ENCODE data around the gene CHD9NB. TPM values are rescaled to one million over a fixed set of nuclear protein-coding genes. Genes with fewer than 3 reads are reported as not detected.

The CHD9NB gene
- total and polyA plus RNA-seq, 9 of the 15 experiments (the other 6 are each of a cell fraction or from before 2014, with no cell fraction given), result 0.06 to 0.10 (median 0.07) TPM; not detected in 6

DNA sequence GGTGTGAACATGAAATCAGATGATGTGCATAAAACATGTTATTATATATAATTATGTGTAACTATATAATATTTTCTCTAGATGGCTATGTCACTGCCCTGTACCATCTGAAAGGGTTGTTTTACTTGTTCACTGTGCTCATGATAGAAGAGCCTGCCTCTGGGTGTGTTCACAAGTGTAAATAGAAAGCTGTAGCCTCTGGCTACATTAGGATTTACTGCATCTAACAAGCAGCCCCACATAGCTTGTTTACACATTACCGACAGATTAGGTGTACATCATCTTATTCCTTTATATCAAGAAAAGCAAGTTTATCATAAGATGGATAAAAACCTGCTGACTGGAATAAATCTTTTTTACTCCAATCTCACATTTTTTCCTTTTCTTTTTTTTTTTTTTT, 48.2 kb upstream of the CHD9NB start:
- no peaks in the 10 kb centered on the region for H3K27me3 ChIP-seq (ENCODE audit: control insufficient read depth in 2 of 2, insufficient read depth in 2 of 2, low read length in 2 of 2)
- H3K9me1 ChIP-seq (ENCODE audit: control insufficient read depth, insufficient read depth, low read length), result no peaks in the 10 kb centered on the region
- no peak overlapping the region for H3K4me2 ChIP-seq (ENCODE audit: insufficient read depth, low read length)
- WGBS (ENCODE audit: insufficient coverage, low coverage, missing lambda C conversion rate), result 94% methylated on average over 1 of the region's 1 CpG
- no peak overlapping the region for H2AFZ ChIP-seq (ENCODE audit: low read depth, low read length)
- no peaks in the 10 kb centered on the region; the same call in 1 of the 2 replicates for H4K20me1 ChIP-seq (replicated peaks; ENCODE audit: control insufficient read depth, insufficient read depth, low read length)
- peaks cover 76% of the 10 kb centered on the region for H3K79me2 ChIP-seq (ENCODE audit: control insufficient read depth, insufficient read depth, low read length)
- TF ChIP-seq FOXK2 (conservative IDR thresholded peaks at IDR 0.05 in 1 of 2, IDR thresholded peaks at IDR 0.05 in 1 of 2; ENCODE audit: low read depth in 2 of 2), result no peak
- TF ChIP-seq ZNF316 (IDR thresholded peaks at IDR 0.05), result peak; percentile 48; the same call in 1 of the 2 replicates
- in situ Hi-C loops (cut with MboI) (no loop called here), intact Hi-C loops (cut with micrococcal nuclease) (no loop called here)
- ChIA-PET POLR2A (interaction anchor here (3.0 kb wide), 1 partner anchor 12 kb away, joined by 12 read pairs; no protein-coding TSS in a partner anchor), CTCF (ENCODE audit: low intra/inter-chr PET ratio) (no interaction called here)
- H3K27ac ChIP-seq (ENCODE audit: extremely low read depth, low read depth, low read length), result no peak overlapping the region
- no peak overlapping the region for H3K9ac ChIP-seq (ENCODE audit: insufficient read depth in 1 of 2, low read depth in 2 of 2, low read length in 2 of 2)
- no peaks in the 10 kb centered on the region for H3K9me3 ChIP-seq (replicated peaks; ENCODE audit: control insufficient read depth, insufficient read depth, low read depth, low read length)
- H3K36me3 ChIP-seq (ENCODE audit: control insufficient read depth, insufficient read depth, low read length), result peaks cover 14% of the 10 kb centered on the region
- DNase-seq (ENCODE audit: extremely low read depth in 1 of 4, low spot score in 3 of 4), result no peak
- no peak for ATAC-seq
- H3K4me3 ChIP-seq, result no peak overlapping the region
- H3K4me1 ChIP-seq (replicated peaks in 1 of 2; ENCODE audit: control insufficient read depth in 2 of 2, insufficient read depth in 2 of 2, low read length in 2 of 2), result peaks cover 20 to 26% of the 10 kb centered on the region in 2 experiments
- FAIRE-seq, result no peak
- no TSS peak for BruUV-seq (replicated peaks)

DNA sequence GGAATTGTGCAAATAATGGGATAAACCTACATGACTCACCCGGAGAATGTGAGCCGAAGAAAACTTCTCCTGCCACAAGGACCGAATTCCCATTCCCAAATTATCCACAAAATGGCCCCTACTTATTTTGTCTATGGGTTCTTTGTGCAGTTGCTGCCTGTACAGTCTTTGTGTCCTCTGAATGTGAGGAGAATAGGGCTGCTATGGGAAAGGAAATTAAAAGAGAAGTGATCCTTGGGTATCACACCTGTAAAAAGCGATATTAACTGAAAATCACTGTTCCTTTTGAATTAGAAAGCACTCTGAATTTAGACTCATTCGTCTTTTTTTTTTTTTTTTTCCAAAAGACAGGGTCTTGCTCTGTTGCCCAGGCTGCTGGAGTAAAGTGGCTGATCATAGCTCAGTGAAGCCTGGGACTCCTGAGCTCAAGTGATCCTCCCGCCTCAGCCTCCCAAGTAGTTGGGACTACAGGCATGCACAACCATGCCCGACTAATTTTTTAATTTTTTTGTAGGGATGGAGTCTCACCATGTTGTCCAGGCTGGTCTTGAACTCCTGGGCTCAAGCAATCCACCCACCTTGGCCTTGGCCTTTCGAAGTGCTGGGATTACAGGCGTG, 47.5 kb upstream of the CHD9NB start:
- Histone ChIP-seq H3K36me3 (ENCODE audit: control insufficient read depth, insufficient read depth, low read length) (peaks cover 10% of the 10 kb centered on the region), H2AFZ (ENCODE audit: low read depth, low read length) (peak overlapping the region; percentile 70; the same call in 1 of the 2 replicates), H3K9ac (ENCODE audit: insufficient read depth in 1 of 2, low read depth in 2 of 2, low read length in 2 of 2) (peak overlapping the region; percentile 70 to 84), H3K79me2 (ENCODE audit: control insufficient read depth, insufficient read depth, low read length) (peaks cover 75% of the 10 kb centered on the region), H3K9me1 (ENCODE audit: control insufficient read depth, insufficient read depth, low read length) (no peaks in the 10 kb centered on the region), H3K4me1 (replicated peaks in 1 of 2; ENCODE audit: control insufficient read depth in 2 of 2, insufficient read depth in 2 of 2, low read length in 2 of 2) (peaks cover 16 to 26% of the 10 kb centered on the region in 2 experiments), H3K27me3 (ENCODE audit: control insufficient read depth in 2 of 2, insufficient read depth in 2 of 2, low read length in 2 of 2) (no peaks in the 10 kb centered on the region), H3K4me2 (ENCODE audit: insufficient read depth, low read length) (peak overlapping the region; percentile 79), H3K4me3 (peak overlapping the region; percentile 47; the same call in 1 of the 2 replicates), H3K27ac (ENCODE audit: extremely low read depth, low read depth, low read length) (peak overlapping the region; percentile 82), H3K9me3 (replicated peaks; ENCODE audit: control insufficient read depth, insufficient read depth, low read depth, low read length) (no peaks in the 10 kb centered on the region), H4K20me1 (replicated peaks; ENCODE audit: control insufficient read depth, insufficient read depth, low read length) (no peaks in the 10 kb centered on the region; the same call in 1 of the 2 replicates)
- CTCF ChIA-PET (ENCODE audit: low intra/inter-chr PET ratio), result no interaction called here
- ATAC-seq, result no peak
- TF ChIP-seq ZNF121 (CRISPR knock-in tag; conservative IDR thresholded peaks at IDR 0.05) (peak; percentile 81), TGIF2 (CRISPR knock-in tag; IDR thresholded peaks at IDR 0.05) (0 out of 2 replicates have a peak, but pooled peaks have one; percentile 11), ARID1B (IDR thresholded peaks at IDR 0.05) (no peak), FOXJ2 (tag; IDR thresholded peaks at IDR 0.05) (0 out of 2 replicates have a peak, but pooled peaks have one; percentile 4), ETV1 (tag; conservative IDR thresholded peaks at IDR 0.05; ENCODE audit: low read depth) (no peak)
- TF ChIP-seq, protein P1, sequence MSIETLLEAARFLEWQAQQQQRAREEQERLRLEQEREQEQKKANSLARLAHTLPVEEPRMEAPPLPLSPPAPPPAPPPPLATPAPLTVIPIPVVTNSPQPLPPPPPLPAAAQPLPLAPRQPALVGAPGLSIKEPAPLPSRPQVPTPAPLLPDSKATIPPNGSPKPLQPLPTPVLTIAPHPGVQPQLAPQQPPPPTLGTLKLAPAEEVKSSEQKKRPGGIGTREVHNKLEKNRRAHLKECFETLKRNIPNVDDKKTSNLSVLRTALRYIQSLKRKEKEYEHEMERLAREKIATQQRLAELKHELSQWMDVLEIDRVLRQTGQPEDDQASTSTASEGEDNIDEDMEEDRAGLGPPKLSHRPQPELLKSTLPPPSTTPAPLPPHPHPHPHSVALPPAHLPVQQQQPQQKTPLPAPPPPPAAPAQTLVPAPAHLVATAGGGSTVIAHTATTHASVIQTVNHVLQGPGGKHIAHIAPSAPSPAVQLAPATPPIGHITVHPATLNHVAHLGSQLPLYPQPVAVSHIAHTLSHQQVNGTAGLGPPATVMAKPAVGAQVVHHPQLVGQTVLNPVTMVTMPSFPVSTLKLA (conservative IDR thresholded peaks at IDR 0.05), result 0 out of 4 replicates have a peak, but pooled peaks of 1 of the 2 experiments have one; percentile 35
- no peak for FAIRE-seq
- WGBS (ENCODE audit: insufficient coverage, low coverage, missing lambda C conversion rate), result 69% methylated on average over 8 of the region's 9 CpGs
- POLR2A ChIA-PET, result interaction anchor here (0.6 to 3.0 kb wide), 7 partner anchors 12 to 1855 kb away, joined by 3 to 12 read pairs (median 4); no protein-coding TSS in a partner anchor
- DNase-seq (ENCODE audit: extremely low read depth in 1 of 4, low spot score in 3 of 4), result no peak
- intact Hi-C loops (cut with micrococcal nuclease) (no loop called here), in situ Hi-C loops (cut with MboI) (no loop called here)
- BruUV-seq (replicated peaks), result TSS peak; percentile 18

Data from K562 (cell line).